HG03025 (cell line): ENCODE results near the gene TBL1X.

Source experiments
- ATAC-seq: cut with Tn5 transposase; IDR thresholded peaks from one replicate; pipeline ENCODE4 v1.9.1; 2021; ENCODE audit warnings: mild to moderate bottlenecking, moderate library complexity; ENCODE audit not compliant: unreplicated experiment, low FRiP score

TBL1X gene

DNA sequence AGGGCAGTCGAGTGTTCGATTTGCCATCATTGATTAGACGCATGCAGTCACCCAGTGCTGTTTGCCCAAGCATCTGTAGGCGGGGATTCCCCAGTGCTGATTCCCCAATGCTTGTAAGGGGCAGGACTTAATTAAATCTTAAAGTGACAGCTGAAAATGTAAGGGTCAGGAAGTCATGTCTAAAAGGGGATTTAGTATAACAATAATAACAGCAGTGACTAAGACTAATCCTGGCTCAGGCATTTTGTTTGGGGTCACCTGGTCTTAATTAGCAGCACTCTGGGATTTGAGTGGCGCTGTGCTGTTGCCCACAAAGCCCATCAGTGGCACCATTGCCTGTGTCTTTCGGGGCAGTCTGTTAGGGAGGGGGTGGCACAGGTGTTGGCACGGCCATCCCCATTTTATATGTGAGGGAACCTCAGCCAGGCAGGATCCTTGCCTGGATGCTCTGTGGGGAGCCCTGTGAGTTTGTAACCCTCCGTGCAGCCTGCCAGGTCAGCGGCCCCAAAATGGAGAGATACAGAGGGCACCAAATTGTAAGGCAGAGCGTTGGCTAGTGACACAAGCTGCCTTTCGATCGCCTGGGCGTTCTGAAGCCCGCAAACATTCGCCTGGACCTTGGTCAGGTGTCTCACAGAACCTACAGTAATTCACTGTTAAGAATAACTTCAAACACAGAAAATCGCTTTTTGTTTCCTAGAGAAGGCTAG lies 146.7 kb downstream of the TBL1X start:
- no peak for ATAC-seq

DNA sequence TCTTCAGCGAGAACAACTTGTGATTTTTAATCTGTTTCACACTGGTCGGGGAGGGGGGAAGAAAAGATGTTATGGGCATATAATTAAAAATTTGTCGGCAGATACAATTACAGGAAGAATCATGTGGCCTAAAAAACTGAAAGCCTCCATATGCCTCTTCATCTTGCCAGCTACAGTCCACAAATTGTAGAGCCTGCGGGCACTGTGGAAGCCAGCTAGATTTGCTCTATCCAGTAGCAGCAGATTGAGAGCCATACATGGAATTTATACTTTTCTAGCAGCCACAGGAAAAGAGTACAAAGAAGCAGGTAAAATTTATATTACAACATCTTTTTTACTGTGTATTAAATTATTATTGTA lies 147.3 kb downstream of the TBL1X start:
- ATAC-seq, result no peak

DNA sequence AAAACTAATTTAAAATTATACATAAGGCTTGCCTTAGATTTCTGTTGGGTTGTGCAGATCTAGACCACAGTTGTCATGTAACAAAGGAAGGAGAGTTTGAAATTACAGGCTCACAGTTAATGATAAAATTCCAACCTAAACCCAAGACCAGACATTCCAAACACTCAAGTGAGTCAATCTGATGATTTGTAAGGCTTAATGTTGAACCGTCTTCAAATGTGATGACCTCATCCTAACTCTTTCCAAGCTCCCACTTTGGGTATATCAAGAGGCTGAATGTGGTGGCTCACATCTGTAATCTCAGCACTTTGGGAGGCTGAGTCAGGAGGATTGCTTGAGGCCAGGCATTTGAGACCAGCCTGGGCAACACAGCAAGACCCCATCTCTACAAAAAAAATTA lies 149.2 kb downstream of the TBL1X start:
- no peak for ATAC-seq

DNA sequence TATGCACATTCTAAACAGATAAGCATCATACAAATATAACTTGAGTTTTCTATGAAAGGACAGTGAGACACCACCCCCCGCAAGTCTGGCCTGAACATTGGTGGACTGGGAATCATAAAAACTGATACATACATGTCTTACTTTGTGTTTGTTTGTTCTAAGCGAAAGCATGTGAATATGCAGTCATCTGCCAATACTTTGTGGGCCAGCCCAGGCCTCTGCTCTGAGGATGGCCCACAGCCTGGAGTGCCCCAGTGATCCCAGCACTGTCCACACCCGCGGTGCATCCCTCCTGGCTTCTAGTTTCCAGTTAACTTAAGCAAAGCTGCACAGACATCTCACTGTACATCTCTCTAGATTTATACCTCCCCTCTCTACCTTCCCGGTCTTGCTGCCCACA lies 154.3 kb downstream of the TBL1X start:
- no peak for ATAC-seq

DNA sequence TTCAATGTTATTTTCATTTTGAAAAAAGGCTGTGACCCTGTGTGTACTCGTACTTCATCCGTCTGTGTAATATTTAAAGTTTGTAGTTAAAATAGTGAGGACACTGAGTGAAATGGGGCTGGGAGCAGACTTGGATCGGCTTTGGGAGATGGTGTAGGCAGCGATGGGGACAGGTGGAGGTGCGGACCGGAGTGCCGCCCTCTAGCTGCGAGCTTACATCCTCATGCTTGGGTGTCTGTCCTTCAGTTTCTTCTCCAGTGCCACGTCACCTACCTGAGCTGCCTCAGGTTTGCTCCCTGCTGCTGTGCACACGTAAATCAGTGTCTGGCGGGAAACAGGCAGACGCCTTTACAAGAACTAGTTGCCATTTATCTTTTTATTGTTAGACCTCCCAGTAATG lies 154.7 kb downstream of the TBL1X start:
- no peak for ATAC-seq

DNA sequence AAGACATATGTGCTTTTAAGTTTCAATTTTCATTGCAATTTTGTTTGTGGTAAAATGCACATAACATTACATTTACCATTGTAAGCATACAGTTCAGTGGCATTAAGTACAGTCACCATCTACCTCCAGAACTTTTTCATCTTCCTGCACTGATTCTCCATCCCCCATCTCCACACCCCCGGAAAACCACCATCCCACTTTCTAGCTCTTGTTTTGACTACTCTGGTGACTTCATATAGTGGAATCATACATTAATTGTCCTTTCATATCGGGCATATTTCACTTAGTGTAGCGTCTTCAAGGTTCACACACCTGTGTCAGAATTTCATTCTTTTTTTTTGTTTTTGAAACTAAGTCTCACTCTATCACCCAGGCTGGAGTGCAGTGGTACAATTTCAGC lies 157.3 kb downstream of the TBL1X start:
- no peak for ATAC-seq

DNA sequence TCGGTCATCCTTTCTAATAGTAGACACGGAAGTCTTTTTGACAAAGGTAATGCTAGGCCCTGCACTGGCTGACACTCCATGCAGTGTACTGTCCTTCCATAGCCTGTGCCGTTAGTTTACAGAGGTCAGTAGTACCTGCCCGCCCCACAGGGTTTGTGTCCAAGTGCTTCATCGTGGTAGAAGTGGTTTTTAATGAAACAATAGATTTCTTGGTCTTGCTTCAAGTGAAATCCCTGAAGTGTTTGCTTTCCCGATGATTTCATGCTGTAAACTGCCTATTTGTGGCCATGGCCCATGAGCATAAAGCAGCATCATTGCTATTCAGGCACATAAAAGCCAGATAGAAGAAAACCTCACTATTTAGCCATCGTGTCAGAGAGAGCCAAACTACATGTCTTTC lies 161.5 kb downstream of the TBL1X start:
- ATAC-seq, result no peak

DNA sequence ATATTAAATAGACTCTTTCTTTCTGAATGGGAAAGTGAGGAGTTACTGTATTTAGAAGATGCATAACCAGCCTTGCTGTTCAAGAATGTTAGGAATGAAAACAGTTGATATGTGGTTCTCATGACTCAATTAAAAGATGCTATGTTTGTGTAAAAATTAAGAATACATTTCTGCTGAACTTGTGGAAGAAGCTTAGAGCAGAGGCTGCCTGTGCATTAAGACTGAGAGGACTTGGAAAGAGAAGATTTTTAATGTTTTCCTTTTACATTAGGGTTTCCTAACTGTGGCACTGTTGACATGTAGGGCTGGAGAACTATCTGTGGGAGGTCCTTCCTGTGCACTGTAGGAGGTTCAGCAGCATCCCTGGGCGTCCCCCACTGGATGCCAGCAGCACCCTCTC lies 163.1 kb downstream of the TBL1X start:
- no peak for ATAC-seq

DNA sequence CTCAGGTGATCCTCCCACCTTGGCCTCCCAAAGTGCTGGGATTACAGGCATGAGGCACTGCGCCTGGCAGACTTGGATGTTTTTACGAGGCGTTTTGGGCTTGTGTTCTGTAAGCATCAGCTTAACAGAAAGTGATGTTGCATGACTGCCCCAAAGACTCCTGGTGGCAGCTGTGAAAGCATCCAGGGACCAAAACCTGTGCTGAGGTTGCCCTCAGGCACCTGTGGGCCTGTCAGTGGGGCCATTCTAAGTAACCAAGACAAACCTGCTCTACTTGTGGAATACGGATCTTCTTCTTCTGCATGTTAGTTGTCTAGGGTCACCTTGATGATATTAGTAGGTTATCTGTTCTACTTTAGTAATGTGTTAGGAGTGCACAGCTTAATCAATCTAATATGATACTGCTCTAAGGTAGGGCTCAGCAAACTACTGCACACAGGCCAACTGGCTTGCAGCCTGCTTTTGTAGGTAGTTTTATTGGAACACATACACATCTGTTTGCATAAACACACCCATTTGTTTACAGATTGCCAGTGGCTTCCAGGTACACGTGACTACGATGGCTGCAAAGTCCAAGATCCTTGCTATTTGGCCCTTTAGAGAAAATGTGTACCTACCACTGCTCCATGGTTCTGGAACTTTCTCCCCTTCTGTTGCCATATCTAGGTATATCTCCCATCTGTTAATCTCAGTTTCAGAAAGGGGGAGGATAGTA lies 164.1 kb downstream of the TBL1X start:
- ATAC-seq, result no peak

DNA sequence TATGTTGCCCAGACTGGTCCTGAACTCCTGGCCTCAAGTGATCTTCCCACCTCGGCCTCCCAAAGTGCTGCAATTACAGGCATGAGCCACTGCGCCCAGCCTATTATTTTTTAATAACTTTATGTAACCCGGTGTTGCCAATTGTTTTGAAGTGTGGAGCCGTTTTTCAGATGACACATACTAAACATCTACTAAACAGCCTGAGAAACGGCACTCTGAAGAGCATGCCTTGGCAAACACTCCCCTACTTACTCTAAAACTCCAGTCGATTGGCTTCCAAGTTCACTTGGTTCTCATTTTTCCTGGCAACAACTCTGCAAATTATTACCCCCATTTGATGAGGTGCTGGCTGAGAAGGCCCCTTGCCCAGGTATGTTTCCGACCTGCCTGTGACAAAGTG lies 169.7 kb downstream of the TBL1X start:
- no peak for ATAC-seq

DNA sequence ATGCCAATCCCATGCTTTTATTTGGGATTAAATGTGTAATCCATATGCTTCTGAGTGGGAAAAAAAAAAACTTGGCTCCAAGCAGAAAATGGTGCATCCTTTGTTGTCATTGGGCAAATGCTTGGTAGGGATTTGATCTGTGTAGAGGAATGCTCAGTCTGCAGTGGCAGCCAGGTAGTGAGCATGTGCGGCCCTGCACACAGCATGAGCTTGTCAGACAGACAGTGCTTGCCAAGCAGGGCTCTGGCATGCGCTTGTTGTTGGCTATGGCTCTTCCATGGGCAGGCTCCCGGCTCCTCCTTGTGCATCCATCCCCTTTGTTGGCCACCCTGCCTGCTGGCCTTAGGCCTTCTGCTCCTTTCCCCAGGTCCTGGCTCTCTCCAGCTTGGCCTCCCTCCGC lies 170.5 kb downstream of the TBL1X start:
- ATAC-seq, result no peak

DNA sequence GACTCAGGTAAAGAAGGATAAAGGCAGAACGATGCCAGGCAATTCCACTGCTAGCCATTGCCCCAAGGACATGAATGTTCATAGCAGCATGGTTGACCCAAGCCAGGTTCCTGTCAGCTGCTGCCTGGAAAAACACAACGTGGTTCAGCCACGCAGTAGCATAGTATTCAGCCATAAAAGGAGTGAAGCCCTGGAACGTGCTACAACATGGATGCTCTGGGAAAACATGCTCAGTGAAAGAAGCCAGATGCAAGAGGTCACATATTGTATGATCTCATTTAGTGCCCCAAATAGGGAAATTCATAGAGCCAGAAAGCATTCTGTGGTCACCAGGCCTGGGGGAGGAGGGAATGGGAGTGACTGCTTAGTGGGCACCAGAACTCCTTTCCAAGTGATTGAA lies 170.9 kb downstream of the TBL1X start:
- ATAC-seq, result no peak

DNA sequence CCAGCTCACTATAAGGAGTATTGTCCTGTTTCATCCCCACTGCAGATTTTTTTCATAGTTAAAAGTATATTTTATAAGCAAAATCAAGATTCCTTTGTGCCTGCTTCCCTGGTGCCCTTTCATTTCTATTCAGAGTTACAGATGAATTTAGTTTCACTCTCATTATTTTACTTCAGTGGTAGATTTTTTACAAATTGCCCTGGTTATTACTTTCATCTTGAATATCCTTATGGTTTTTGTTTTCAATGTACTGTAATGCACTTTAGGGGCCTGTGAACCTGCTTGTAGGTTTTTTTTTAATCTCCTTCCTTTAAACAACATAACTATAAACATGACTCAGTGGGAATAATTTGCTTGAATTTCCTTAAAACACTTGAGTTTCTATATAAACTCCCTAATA lies 174.0 kb downstream of the TBL1X start:
- no peak for ATAC-seq

DNA sequence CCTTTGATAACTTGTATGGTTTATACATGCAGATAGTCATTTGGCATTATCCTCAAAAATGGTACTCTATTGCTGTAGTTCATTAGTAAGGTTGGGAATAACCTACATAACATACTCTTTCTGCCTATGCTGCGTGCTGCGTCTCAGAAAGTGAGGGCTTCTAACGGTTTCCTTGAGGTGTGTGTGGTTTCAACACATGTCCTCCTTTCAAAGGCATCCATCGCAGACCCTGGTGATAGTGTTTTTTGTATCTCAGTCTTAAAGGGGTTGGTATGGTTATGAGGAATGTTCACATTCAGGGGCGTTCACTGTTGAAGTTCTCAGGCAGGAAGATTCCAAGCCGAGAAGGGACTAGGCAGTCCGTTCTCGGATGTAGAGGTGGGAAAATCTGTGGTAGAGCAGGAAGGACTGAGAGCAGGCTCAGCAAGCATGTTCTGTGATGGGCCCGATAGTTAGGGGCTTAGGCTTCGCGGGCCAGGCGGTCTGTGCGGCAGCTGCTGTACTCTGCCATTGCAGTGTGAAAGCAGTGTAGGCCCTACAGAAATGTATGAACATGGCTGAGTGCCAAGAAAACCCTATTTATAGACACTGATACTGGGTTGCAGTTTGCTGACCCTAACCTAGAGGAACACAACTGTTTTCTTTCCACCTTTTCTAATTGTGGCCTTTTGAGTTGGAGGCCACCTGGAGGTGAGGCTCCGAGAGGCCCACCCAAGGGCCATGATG lies 177.6 kb downstream of the TBL1X start:
- no peak for ATAC-seq

DNA sequence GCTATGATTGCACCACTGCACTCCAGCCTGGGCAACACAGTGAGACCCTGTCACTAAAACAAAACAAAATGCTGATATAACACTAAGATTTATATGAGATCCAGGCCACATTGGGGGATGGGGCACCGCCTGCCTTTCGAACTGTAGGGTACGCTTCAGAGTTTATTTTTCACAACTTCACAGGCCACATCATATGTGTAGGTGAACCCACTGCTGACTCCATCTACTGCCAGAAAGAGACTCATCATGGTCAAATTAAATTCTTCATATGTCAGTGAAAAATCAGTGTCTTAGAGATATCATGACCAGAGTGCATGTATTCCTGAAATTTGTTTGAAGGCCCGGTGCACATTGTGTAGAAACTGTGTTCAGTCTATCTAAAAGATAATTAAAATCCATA lies 178.9 kb downstream of the TBL1X start:
- ATAC-seq, result no peak

DNA sequence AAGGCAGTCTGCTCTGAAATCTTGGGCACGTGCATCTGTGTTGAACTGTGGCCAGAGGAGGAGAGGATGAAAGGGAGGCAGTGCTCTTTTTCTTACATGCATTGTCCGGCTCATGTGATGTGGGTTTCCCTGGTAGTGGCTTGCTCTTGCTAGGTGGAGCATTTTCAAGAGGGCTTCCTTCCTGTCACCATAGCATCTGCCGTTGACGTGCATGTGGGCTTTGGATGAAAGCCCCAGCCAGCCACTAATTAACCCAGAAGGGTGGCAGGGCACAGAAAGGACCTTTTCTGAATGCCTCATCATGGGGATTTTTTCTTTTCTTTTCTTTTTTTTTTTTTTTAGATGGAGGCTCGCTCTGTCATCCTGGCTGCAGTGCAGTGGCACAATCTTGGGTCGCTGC lies 179.5 kb downstream of the TBL1X start:
- ATAC-seq, result no peak

DNA sequence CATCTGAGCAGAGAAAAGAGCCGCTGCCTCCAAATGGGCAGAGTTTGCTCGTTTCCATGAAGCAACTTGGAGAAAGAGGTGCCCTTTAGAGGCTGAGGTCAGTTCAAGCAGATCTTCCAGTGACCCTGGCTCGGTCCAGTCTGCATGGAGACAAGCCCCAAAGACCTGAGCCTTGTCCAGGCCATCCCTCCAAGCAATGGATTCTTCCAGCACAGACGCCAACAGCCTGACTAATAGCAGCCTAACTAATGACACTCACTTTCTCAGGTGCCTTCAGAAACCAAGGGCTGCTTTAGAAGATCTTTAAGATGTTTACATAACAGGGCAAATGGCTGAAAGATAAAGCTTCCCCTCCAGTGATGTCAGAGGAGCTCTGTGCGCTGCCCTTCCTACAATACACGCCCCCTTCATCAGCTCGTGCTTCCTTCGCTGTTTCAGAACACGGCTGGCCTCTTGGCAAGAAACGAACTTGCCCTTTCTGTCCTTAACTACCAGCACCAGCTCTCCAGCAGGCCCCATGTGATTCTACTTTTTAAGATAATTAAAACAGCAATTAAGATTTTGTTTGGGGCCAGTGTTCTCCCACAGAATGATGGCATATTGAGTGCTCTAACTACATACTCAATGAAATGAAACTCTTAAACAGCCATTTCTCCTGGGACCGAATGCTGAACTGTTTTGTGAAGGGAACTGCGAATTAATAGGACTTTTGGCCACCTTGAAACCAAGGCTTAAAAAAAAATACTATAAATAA lies 181.8 kb downstream of the TBL1X start:
- ATAC-seq, result no peak

DNA sequence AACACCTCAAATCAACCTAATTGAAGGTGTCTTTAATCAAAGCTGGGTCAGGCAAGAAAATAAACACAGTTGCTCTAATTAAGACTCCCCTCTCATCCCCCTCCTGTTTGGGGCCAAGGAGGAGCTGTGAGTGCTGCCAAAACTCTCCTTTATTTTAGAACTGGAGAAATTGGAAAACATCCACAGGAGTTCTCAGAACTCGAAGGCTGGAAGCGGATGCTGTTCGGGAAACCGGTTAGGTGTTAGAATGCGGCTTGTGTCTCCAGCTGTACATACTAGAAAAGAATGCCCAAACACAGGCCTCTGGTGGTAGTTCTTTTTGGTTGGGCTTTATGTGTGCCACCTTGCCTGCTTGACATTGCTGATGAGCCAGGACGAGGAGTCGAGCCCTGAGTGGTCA lies 182.6 kb downstream of the TBL1X start:
- no peak for ATAC-seq

DNA sequence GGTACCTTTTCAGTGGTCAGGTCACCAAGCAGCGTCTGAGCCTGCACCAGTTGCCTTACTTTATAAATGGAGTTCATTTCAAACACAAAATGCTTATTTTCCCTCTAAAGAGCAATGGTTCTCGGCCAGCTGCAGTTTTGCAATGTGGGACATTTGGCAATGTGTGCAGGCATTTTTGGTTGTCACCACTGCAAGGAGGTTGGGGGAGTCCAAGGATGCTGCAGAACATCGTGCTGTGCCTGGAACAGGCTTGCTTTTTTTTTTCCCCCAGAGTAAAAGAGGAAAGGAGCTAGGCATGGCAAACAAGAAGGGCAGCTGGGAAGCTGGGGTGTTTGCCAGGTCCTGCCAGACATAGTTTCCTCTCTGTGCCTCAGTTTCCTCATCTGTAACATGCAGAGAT lies 185.2 kb downstream of the TBL1X start:
- ATAC-seq, result no peak

DNA sequence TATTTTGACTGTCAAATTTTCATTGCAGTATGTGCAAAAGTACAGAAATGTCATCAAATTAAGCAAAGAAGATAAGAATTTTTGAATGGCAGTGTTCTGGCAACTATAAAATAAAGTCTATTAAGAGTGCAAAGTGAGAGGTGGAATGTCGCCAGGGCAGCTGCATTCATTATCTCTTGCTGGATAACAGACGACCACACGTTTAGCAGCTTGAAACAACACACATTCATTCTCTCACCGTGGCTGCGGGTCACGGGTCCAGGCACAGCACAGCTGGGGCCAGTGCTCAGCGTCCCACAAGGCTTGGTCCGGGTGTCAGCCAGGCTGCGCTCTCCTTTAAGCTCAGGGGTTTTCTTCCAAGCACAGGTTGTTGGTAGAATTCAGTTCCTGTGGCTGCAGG lies 186.9 kb downstream of the TBL1X start:
- no peak for ATAC-seq

DNA sequence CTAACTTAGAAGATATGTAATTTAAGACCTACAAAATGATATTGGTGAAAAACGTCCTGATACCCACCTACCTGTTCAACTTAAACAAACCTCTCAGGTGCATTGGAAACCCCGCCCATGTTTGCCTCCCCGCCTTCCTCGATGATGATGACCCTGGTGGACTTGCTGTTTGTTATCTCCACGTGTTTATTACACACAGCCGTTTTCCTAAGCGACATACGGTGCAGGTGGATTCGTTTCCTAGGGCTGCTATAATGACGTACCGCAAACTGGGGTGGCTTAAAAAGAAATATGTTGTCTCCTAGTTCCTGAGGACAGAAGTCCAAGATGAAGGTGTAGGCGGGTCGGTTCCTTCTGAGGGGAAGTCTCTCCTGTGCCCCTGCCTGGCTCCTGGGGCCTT lies 190.1 kb downstream of the TBL1X start:
- no peak for ATAC-seq
